GM23248 (cell line): ENCODE measurements around the gene AP1M1. TPM values are rescaled to one million over a fixed set of nuclear protein-coding genes. Genes with fewer than 3 reads are reported as not detected.

ENCODE experiments used
- DNase-seq: peaks from one replicate; pipeline ENCODE4 v3.0.0-alpha.2; 2015
- H2AFZ ChIP-seq: fragments of 200-600 bp; sonication (generic); 2 replicates; pipeline ENCODE4 v1.6.1; 2016; ENCODE audit warnings: antibody characterized with exemption
- H3F3A ChIP-seq: fragments of 200-600 bp; sonication (generic); 2 replicates; pipeline ENCODE4 v1.6.1; 2016; ENCODE audit warnings: mild to moderate bottlenecking, antibody characterized with exemption, mixed run types; ENCODE audit not compliant: insufficient read depth
- H3K27ac ChIP-seq: fragments of 200-600 bp; sonication (generic); 2 replicates; pipeline ENCODE4 v1.5.1; 2016; ENCODE audit warnings: mild to moderate bottlenecking
- H3K27me3 ChIP-seq: fragments of 200-600 bp; sonication (generic); replicated peaks from 2 replicates; pipeline ENCODE4 v1.6.1; 2016; ENCODE audit warnings: mild to moderate bottlenecking; ENCODE audit not compliant: insufficient read depth
- H3K36me3 ChIP-seq: fragments of 200-600 bp; sonication (generic); 2 replicates; pipeline ENCODE4 v1.6.1; 2016; ENCODE audit warnings: low read depth, mild to moderate bottlenecking
- H3K4me1 ChIP-seq: fragments of 200-600 bp; sonication (generic); 2 replicates; pipeline ENCODE4 v1.6.1; 2016; ENCODE audit warnings: mild to moderate bottlenecking; ENCODE audit not compliant: insufficient read depth
- H3K4me2 ChIP-seq: fragments of 200-600 bp; sonication (generic); one replicate; pipeline ENCODE4 v1.6.1; 2016; ENCODE audit warnings: mild to moderate bottlenecking; ENCODE audit not compliant: unreplicated experiment
- H3K4me3 ChIP-seq: fragments of 200-600 bp; sonication (generic); 2 replicates; pipeline ENCODE4 v1.5.1; 2016; ENCODE audit warnings: mild to moderate bottlenecking
- H3K79me2 ChIP-seq: fragments of 200-600 bp; sonication (generic); 2 replicates; pipeline ENCODE4 v1.6.1; 2016; ENCODE audit warnings: mild to moderate bottlenecking; ENCODE audit not compliant: insufficient read depth
- H3K9ac ChIP-seq: fragments of 200-600 bp; sonication (generic); 2 replicates; pipeline ENCODE4 v1.6.1; 2016; ENCODE audit warnings: mild to moderate bottlenecking
- H3K9me2 ChIP-seq: fragments of 200-600 bp; sonication (generic); 2 replicates; pipeline ENCODE4 v1.6.1; 2016; ENCODE audit warnings: mixed run types, mild to moderate bottlenecking, moderate library complexity; ENCODE audit not compliant: insufficient read depth
- H3K9me3 ChIP-seq: fragments of 200-600 bp; sonication (generic); one replicate; pipeline ENCODE4 v1.6.1; 2017; ENCODE audit warnings: low read depth
- H4K20me1 ChIP-seq: fragments of 200-600 bp; sonication (generic); 2 replicates; pipeline ENCODE4 v1.6.0; 2016; ENCODE audit not compliant: insufficient read depth
- EZH2 ChIP-seq: fragments of 200-600 bp; sonication (generic); IDR thresholded peaks from 2 replicates; pipeline ENCODE4 v1.6.1; 2018; ENCODE audit warnings: antibody characterized with exemption, mild to moderate bottlenecking; ENCODE audit not compliant: insufficient read depth, poor library complexity, severe bottlenecking
- EZH2phosphoT487 ChIP-seq: fragments of 200-600 bp; sonication (generic); IDR thresholded peaks from 2 replicates; pipeline ENCODE4 v1.6.1; 2018; ENCODE audit warnings: antibody characterized with exemption, moderate library complexity, mild to moderate bottlenecking, low read depth; ENCODE audit not compliant: insufficient read depth
- WGBS, 2 experiments: methylation state at CpG; one replicate each; pipeline ENCODE4 v1.1.6; 2015 to 2017; ENCODE audit warnings: low lambda C conversion rate in 2 of 2, low coverage in 1 of 2; ENCODE audit errors: missing lambda C conversion rate in 2 of 2; 5-methylcytosine and 5-hydroxymethylcytosine counted together
- in situ Hi-C: fragments of 300-500 bp; cut with MboI; formaldehyde crosslinking; loops from 2 replicates; pipeline ENCODE4 v1.15.0; 2020
- polyA plus RNA-seq: library from polyadenylated mRNA; unstranded; fragments of >200 nt; fragmentation: Nextera tagmentation; extraction: Ambion mirVana; gene quantifications from 2 replicates; pipeline ENCODE4 v1.2.1, GENCODE V29; 2016
- total RNA-seq: library from RNA; depleted of rRNA; stranded (reverse); fragments of >200 nt; shearing (Covaris generic); gene quantifications from 2 replicates; pipeline ENCODE4 v1.2.3, GENCODE V29; 2014

The AP1M1 gene
- total and polyA plus RNA-seq, 2 experiments from 2014 or later = 90.0 to 96.2 TPM

GRCh38 chr19:16223746-16224145 is 26.0 kb downstream of the AP1M1 start:
- H3K4me2 ChIP-seq = no peak overlapping the region
- no peak overlapping the region for H3K27ac ChIP-seq
- H3K9ac ChIP-seq = no peak overlapping the region
- peaks cover 13% of the 10 kb centered on the region; the same call in 1 of the 2 replicates for H3F3A ChIP-seq
- H3K4me3 ChIP-seq = no peak overlapping the region
- no peaks in the 10 kb centered on the region for H3K4me1 ChIP-seq
- DNase-seq = no peak
- no peaks in the 10 kb centered on the region for H3K27me3 ChIP-seq
- peaks cover 7% of the 10 kb centered on the region for H3K9me3 ChIP-seq
- peaks cover 43% of the 10 kb centered on the region for H3K36me3 ChIP-seq
- H4K20me1 ChIP-seq = peaks cover 7% of the 10 kb centered on the region; the same call in 1 of the 2 replicates
- H3K9me2 ChIP-seq = no peaks in the 10 kb centered on the region
- TF ChIP-seq EZH2phosphoT487 = no peak
- TF ChIP-seq EZH2 = no peak
- WGBS, 2 experiments = 92 to 93% methylated on average over 15 of the region's 15 CpGs
- in situ Hi-C loops = no loop called here
- peaks cover 55% of the 10 kb centered on the region for H3K79me2 ChIP-seq
- H2AFZ ChIP-seq = no peak overlapping the region

- Histone ChIP-seq H3K4me2 (no peak overlapping the region), H3K4me3 (no peak overlapping the region), H3K9ac (no peak overlapping the region), H3K79me2 (peaks cover 48% of the 10 kb centered on the region), H4K20me1 (peaks cover 7% of the 10 kb centered on the region; the same call in 1 of the 2 replicates), H2AFZ (no peak overlapping the region), H3K9me2 (no peaks in the 10 kb centered on the region), H3K4me1 (no peaks in the 10 kb centered on the region), H3K9me3 (peaks cover 7% of the 10 kb centered on the region), H3K27me3 (no peaks in the 10 kb centered on the region), H3K36me3 (peaks cover 43% of the 10 kb centered on the region), H3K27ac (no peak overlapping the region), H3F3A (peaks cover 13% of the 10 kb centered on the region; the same call in 1 of the 2 replicates)
- TF ChIP-seq EZH2phosphoT487 (no peak), EZH2 (no peak)
- WGBS, 2 experiments = 85 to 91% methylated on average over 17 to 32 of the region's 32 CpGs
- DNase-seq = no peak
- in situ Hi-C loops = no loop called here
Observed at GRCh38 chr19:16224293-16225045, 26.8 kb downstream of the AP1M1 start.

GRCh38 chr19:16225279-16226183 is 27.8 kb downstream of the AP1M1 start:
- peaks cover 38% of the 10 kb centered on the region for H3K79me2 ChIP-seq
- H3K27ac ChIP-seq = no peak overlapping the region
- 78 to 82% methylated on average over 21 of the region's 21 CpGs for WGBS, 2 experiments
- peaks cover 5% of the 10 kb centered on the region for H3K9me3 ChIP-seq
- no peak overlapping the region for H3K9ac ChIP-seq
- H3F3A ChIP-seq = peaks cover 13% of the 10 kb centered on the region; the same call in 1 of the 2 replicates
- peaks cover 7% of the 10 kb centered on the region; the same call in 1 of the 2 replicates for H4K20me1 ChIP-seq
- no peaks in the 10 kb centered on the region for H3K27me3 ChIP-seq
- in situ Hi-C loops = no loop called here
- H3K4me2 ChIP-seq = no peak overlapping the region
- H2AFZ ChIP-seq = no peak overlapping the region
- no peak for DNase-seq
- H3K9me2 ChIP-seq = no peaks in the 10 kb centered on the region
- TF ChIP-seq EZH2 (no peak), EZH2phosphoT487 (no peak)
- H3K4me1 ChIP-seq = no peaks in the 10 kb centered on the region
- H3K36me3 ChIP-seq = peaks cover 39% of the 10 kb centered on the region
- no peak overlapping the region for H3K4me3 ChIP-seq

GRCh38 chr19:16226184-16226591 is 28.5 kb downstream of the AP1M1 start:
- no peak for DNase-seq
- Histone ChIP-seq H3K79me2 (peaks cover 31% of the 10 kb centered on the region), H3K27ac (no peak overlapping the region), H3F3A (peaks cover 7% of the 10 kb centered on the region; the same call in 1 of the 2 replicates), H3K4me3 (no peak overlapping the region), H3K9me2 (no peaks in the 10 kb centered on the region), H3K4me2 (no peak overlapping the region), H4K20me1 (peaks cover 6% of the 10 kb centered on the region; the same call in 1 of the 2 replicates), H3K9me3 (no peaks in the 10 kb centered on the region), H3K27me3 (no peaks in the 10 kb centered on the region), H3K9ac (no peak overlapping the region), H3K36me3 (peaks cover 32% of the 10 kb centered on the region), H2AFZ (no peak overlapping the region), H3K4me1 (no peaks in the 10 kb centered on the region)
- in situ Hi-C loops = no loop called here
- no peak for TF ChIP-seq EZH2phosphoT487
- TF ChIP-seq EZH2 = no peak
- WGBS, 2 experiments = 96 to 100% methylated on average over 8 to 16 of the region's 16 CpGs
